KG1 (cell line): Measurements from ENCODE around the gene DBET.
"Not testable (repeated sequence)": the region's sequence is repeated elsewhere in the genome, so short reads cannot be mapped to it uniquely, and the experiment has no call there.

Source experiments
- DNase-seq: peaks from one replicate; lab custom pipeline; 2025; lab: John Stamatoyannopoulos, UW

DBET gene

GRCh38 chr4:190049378-190050239 is 14.7 kb upstream of the DBET start:
- DNase-seq: not testable (repeated sequence)

- not testable (repeated sequence) for DNase-seq
These were observed 5.3 kb upstream of the DBET start for GRCh38 chr4:190058997-190059396.

- not testable (repeated sequence) for DNase-seq
These were observed 503 bp downstream of the DBET start for GRCh38 chr4:190064805-190065204.

GRCh38 chr4:190068351-190068750 is 4.0 kb downstream of the DBET start:
- DNase-seq: not testable (repeated sequence)

- not testable (repeated sequence) for DNase-seq
These were observed 28.8 kb downstream of the DBET start for GRCh38 chr4:190093052-190093451.

- DNase-seq: not testable (repeated sequence)
These were observed 29.7 kb downstream of the DBET start for GRCh38 chr4:190094031-190094430.

GRCh38 chr4:190095335-190095734 is 31.0 kb downstream of the DBET start:
- not testable (repeated sequence) for DNase-seq

GRCh38 chr4:190099605-190100004 is 35.3 kb downstream of the DBET start:
- DNase-seq: not testable (repeated sequence)

GRCh38 chr4:190101525-190101924 is 37.2 kb downstream of the DBET start:
- DNase-seq: not testable (repeated sequence)

- not testable (repeated sequence) for DNase-seq
These were observed 41.9 kb downstream of the DBET start for GRCh38 chr4:190106191-190106590.

- DNase-seq: not testable (repeated sequence)
These were observed 42.5 kb downstream of the DBET start for GRCh38 chr4:190106611-190107480.

- not testable (repeated sequence) for DNase-seq
These were observed 43.6 kb downstream of the DBET start for GRCh38 chr4:190107766-190108485.

- not testable (repeated sequence) for DNase-seq
These were observed 44.5 kb downstream of the DBET start for GRCh38 chr4:190108756-190109155.

- DNase-seq: not testable (repeated sequence)
These were observed 45.2 kb downstream of the DBET start for GRCh38 chr4:190109390-190110011.

GRCh38 chr4:190110033-190110432 is 45.7 kb downstream of the DBET start:
- DNase-seq: not testable (repeated sequence)

GRCh38 chr4:190110570-190111295 is 46.4 kb downstream of the DBET start:
- not testable (repeated sequence) for DNase-seq

GRCh38 chr4:190112879-190113278 is 48.6 kb downstream of the DBET start:
- DNase-seq: not testable (repeated sequence)

GRCh38 chr4:190114991-190115390 is 50.7 kb downstream of the DBET start:
- DNase-seq: not testable (repeated sequence)
